Measurements from ENCODE around the gene CFAP299.

DNA sequence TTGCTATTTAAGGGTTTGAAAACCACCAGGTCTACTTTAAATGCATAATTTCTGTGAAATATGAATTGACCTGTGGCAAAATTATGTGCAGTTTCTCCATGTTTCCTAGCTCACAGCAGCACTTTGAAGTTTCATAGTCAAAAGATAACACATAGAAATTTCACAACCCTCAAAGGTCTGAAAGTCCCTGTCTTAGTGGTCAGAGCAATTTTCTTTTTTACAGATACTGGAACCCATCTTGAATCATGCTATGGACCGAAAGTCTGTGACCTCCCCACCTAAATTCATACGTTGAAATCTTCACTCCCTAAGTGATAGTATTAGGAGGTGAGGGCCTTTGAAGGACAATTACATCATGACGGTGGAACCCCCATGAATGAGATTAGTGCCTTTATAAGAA is 454.6 kb downstream of the CFAP299 start:
- TF ChIP-seq CTCF (IDR thresholded peaks at IDR 0.05; ENCODE audit: extremely low read depth in 1 of 2, insufficient read depth in 1 of 2, low read depth in 1 of 2, low read length in 2 of 2) = no peak
- no peak for TF ChIP-seq MAX (IDR thresholded peaks at IDR 0.05; ENCODE audit: insufficient read depth, insufficient read length)
- TF ChIP-seq MYC (IDR thresholded peaks at IDR 0.05; ENCODE audit: low read depth, low read length) = no peak
- TF ChIP-seq EZH2 (IDR thresholded peaks at IDR 0.05; ENCODE audit: borderline replicate concordance, low read depth, low read length, severe bottlenecking) = no peak
- no peak for TF ChIP-seq POLR2AphosphoS5 (IDR thresholded peaks at IDR 0.05; ENCODE audit: insufficient read depth, low read depth, low read length)
- no peak for TF ChIP-seq FOS (IDR thresholded peaks at IDR 0.05; ENCODE audit: borderline replicate concordance, insufficient read depth, low read length)
- no peak for TF ChIP-seq POLR2A (IDR thresholded peaks at IDR 0.05; ENCODE audit: low read depth, low read length)
- no peak for TF ChIP-seq JUN (IDR thresholded peaks at IDR 0.05; ENCODE audit: borderline replicate concordance, insufficient read depth, insufficient read length, low read depth)
- no peak for TF ChIP-seq GATA2 (IDR thresholded peaks at IDR 0.05; ENCODE audit: insufficient read depth, insufficient read length, low read depth, low read length)

All from endothelial cell of umbilical vein (primary cell).